Measurements from ENCODE around the gene DNAJB14.

- no peak for TF ChIP-seq CTCF (IDR thresholded peaks at IDR 0.05; ENCODE audit: insufficient read depth, low read length)
- TF ChIP-seq POLR2AphosphoS5 (IDR thresholded peaks at IDR 0.05; ENCODE audit: low read depth), result no peak
- TF ChIP-seq, protein P1, sequence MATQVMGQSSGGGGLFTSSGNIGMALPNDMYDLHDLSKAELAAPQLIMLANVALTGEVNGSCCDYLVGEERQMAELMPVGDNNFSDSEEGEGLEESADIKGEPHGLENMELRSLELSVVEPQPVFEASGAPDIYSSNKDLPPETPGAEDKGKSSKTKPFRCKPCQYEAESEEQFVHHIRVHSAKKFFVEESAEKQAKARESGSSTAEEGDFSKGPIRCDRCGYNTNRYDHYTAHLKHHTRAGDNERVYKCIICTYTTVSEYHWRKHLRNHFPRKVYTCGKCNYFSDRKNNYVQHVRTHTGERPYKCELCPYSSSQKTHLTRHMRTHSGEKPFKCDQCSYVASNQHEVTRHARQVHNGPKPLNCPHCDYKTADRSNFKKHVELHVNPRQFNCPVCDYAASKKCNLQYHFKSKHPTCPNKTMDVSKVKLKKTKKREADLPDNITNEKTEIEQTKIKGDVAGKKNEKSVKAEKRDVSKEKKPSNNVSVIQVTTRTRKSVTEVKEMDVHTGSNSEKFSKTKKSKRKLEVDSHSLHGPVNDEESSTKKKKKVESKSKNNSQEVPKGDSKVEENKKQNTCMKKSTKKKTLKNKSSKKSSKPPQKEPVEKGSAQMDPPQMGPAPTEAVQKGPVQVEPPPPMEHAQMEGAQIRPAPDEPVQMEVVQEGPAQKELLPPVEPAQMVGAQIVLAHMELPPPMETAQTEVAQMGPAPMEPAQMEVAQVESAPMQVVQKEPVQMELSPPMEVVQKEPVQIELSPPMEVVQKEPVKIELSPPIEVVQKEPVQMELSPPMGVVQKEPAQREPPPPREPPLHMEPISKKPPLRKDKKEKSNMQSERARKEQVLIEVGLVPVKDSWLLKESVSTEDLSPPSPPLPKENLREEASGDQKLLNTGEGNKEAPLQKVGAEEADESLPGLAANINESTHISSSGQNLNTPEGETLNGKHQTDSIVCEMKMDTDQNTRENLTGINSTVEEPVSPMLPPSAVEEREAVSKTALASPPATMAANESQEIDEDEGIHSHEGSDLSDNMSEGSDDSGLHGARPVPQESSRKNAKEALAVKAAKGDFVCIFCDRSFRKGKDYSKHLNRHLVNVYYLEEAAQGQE (IDR thresholded peaks at IDR 0.05; ENCODE audit: insufficient replicate concordance, low read depth), result no peak
- no peak for TF ChIP-seq SPI1 (IDR thresholded peaks at IDR 0.05; ENCODE audit: borderline replicate concordance, low read depth)
- no peak for TF ChIP-seq GABPA (IDR thresholded peaks at IDR 0.05; ENCODE audit: low read depth)
Measured at GRCh38 chr4:99848591-99849001, 97.8 kb downstream of the DNAJB14 start.
